B cell (primary cell): ENCODE results near the gene LDHAL6B. TPM values are rescaled to one million over a fixed set of nuclear protein-coding genes. Genes with fewer than 3 reads are reported as not detected.

Experiments used
- ATAC-seq: fragments of 200-7000 bp; cut with Tn5 transposase; one replicate; pipeline ENCODE4 v1.10.0; 2021; ENCODE audit warnings: low read depth, mild to moderate bottlenecking, moderate number of reproducible peaks, moderate library complexity
- CTCF ChIA-PET: fragments of 350-600 bp; sonication (Branson Sonifier 250); formaldehyde crosslinking; loops from one replicate; lab custom pipeline; 2021; ENCODE audit warnings: antibody characterized with exemption, inconsistent platforms; lab: Charles Lee
- POLR2A ChIA-PET: fragments of 350-600 bp; sonication (Branson Sonifier 250); formaldehyde crosslinking; loops from one replicate; lab custom pipeline; 2021; ENCODE audit warnings: antibody characterized with exemption; lab: Charles Lee
- DNase-seq: peaks from one replicate; pipeline ENCODE4 v3.0.0; 2013
- H2AFZ ChIP-seq: 2 replicates; pipeline ENCODE4 v1.6.1; 2012; ENCODE audit warnings: mild to moderate bottlenecking, low read depth, low read length; ENCODE audit not compliant: insufficient read depth, poor library complexity, severe bottlenecking
- H3K27ac ChIP-seq, 2 donors: 1 replicate in 1 of 2; 2 replicates in 1 of 2; pipeline ENCODE4 v1.5.1; 2012 to 2013; ENCODE audit warnings: low read length in 2 of 2, mild to moderate bottlenecking in 2 of 2, moderate library complexity in 1 of 2
- H3K27me3 ChIP-seq, 4 experiments: fragments of 200-600 bp in 1 of 4; sonication (generic) in 1 of 4; replicated peaks in 1 of 4; 1 replicate in 2 of 4; 2 replicates in 2 of 4; pipeline versions ENCODE4 v1.6.1 to v1.7.0; 2013 to 2016; ENCODE audit warnings: low read length in 3 of 4, mild to moderate bottlenecking in 2 of 4, mixed read lengths in 1 of 4, moderate library complexity in 1 of 4; ENCODE audit not compliant: insufficient read depth in 4 of 4, control insufficient read depth in 3 of 4; ENCODE audit errors: control extremely low read depth in 1 of 4
- H3K36me3 ChIP-seq, 2 experiments: replicated peaks in 1 of 2; 1 replicate in 1 of 2; 2 replicates in 1 of 2; pipeline versions ENCODE4 v1.6.1 to v1.7.1; 2013; ENCODE audit warnings: low read length in 1 of 2; ENCODE audit not compliant: insufficient read depth in 2 of 2, control insufficient read depth in 1 of 2; ENCODE audit errors: control extremely low read depth in 1 of 2, extremely low read depth in 1 of 2
- H3K4me1 ChIP-seq, 2 donors: fragments of 200-600 bp in 1 of 2; sonication (generic) in 1 of 2; 1 replicate in 1 of 2; 2 replicates in 1 of 2; pipeline versions ENCODE4 v1.5.1 to v1.6.1; 2013 to 2017; ENCODE audit warnings: low read length in 2 of 2; ENCODE audit not compliant: control insufficient read depth in 2 of 2, insufficient read depth in 2 of 2
- H3K4me2 ChIP-seq: replicated peaks from 2 replicates; pipeline ENCODE3; 2012; ENCODE audit warnings: mild to moderate bottlenecking, low read depth, low read length; ENCODE audit not compliant: poor library complexity, severe bottlenecking
- H3K4me3 ChIP-seq, 5 experiments: fragments of 200-600 bp in 1 of 5; sonication (generic) in 1 of 5; 1 replicate in 3 of 5; 2 replicates in 2 of 5; pipeline versions ENCODE4 v1.5.1 to v1.7.0; 2011 to 2016; ENCODE audit warnings: low read length in 4 of 5, mild to moderate bottlenecking in 4 of 5, low read depth in 2 of 5, control low read depth in 1 of 5, moderate library complexity in 1 of 5; ENCODE audit not compliant: insufficient read depth in 1 of 5; ENCODE audit errors: control extremely low read depth in 1 of 5, extremely low read depth in 1 of 5
- H3K79me2 ChIP-seq: fragments of 200-600 bp; sonication (generic); one replicate; pipeline ENCODE4 v1.6.0; 2016; ENCODE audit warnings: low read length; ENCODE audit not compliant: control insufficient read depth, insufficient read depth
- H3K9ac ChIP-seq: fragments of 200-600 bp; sonication (generic); 2 replicates; pipeline ENCODE4 v1.6.1; 2017; ENCODE audit warnings: mild to moderate bottlenecking, low read length, moderate library complexity
- H3K9me3 ChIP-seq, 3 donors: one replicate each; pipeline versions ENCODE4 v1.6.1 to v1.7.1; 2013; ENCODE audit warnings: low read length in 2 of 3; ENCODE audit not compliant: control insufficient read depth in 2 of 3, insufficient read depth in 1 of 3; ENCODE audit errors: control extremely low read depth in 1 of 3
- H4K20me1 ChIP-seq: 2 replicates; pipeline ENCODE4 v1.6.0; 2012; ENCODE audit warnings: mild to moderate bottlenecking, low read length; ENCODE audit not compliant: insufficient read depth, control insufficient read depth, poor library complexity, severe bottlenecking
- H3K27ac Mint-ChIP-seq: one replicate; pipeline ENCODE4 v1.8.0; 2021; ENCODE audit warnings: mixed read lengths
- H3K27me3 Mint-ChIP-seq: one replicate; pipeline ENCODE4 v1.8.0; 2021; ENCODE audit warnings: mixed read lengths
- H3K4me1 Mint-ChIP-seq: one replicate; pipeline ENCODE4 v1.8.0; 2021; ENCODE audit warnings: mixed read lengths
- H3K4me3 Mint-ChIP-seq: one replicate; pipeline ENCODE4 v1.8.0; 2021; ENCODE audit warnings: mixed read lengths
- H3K9me3 Mint-ChIP-seq: one replicate; pipeline ENCODE4 v1.8.0; 2022; ENCODE audit warnings: mixed read lengths; ENCODE audit not compliant: insufficient read depth
- EZH2 ChIP-seq: IDR thresholded peaks from 2 replicates; pipeline ENCODE4 v1.6.1; 2012; ENCODE audit warnings: borderline replicate concordance, low read depth, mild to moderate bottlenecking, moderate library complexity, low read length; ENCODE audit not compliant: insufficient read depth, poor library complexity, severe bottlenecking
- WGBS: methylation state at CpG from one replicate; pipeline ENCODE4 v1.1.5; 2013; ENCODE audit warnings: missing lambda C conversion rate; ENCODE audit not compliant: insufficient coverage; 5-methylcytosine and 5-hydroxymethylcytosine counted together
- intact Hi-C: fragments of 100-400 bp; cut with micrococcal nuclease; formaldehyde crosslinking; loops from one replicate; pipeline ENCODE4 v1.10.0; 2022
- polyA plus RNA-seq: library from polyadenylated mRNA; depleted of rRNA; stranded (reverse); fragments of >200 nt; gene quantifications from 2 replicates; pipeline ENCODE4 v1.2.3, GENCODE V29; 2012
- total RNA-seq, 2 donors: library from RNA; stranded (reverse); fragments of 120-200 nt in 1 of 2; gene quantifications; 1 replicate in 1 of 2; 2 replicates in 1 of 2; pipeline versions ENCODE4 v1.2.3 to v1.2.4, GENCODE V29; 2013 to 2022
- TF ChIP-seq, protein P1 (sequence below): fragments of 200-600 bp; IDR thresholded peaks from one replicate; pipeline ENCODE4 v1.8.0; 2022; ENCODE audit warnings: antibody characterized with exemption, mild to moderate bottlenecking

The LDHAL6B gene
- total and polyA plus RNA-seq, 2 donors (not counting 1 experiment from before 2014, with no cell fraction given): not detected

DNA sequence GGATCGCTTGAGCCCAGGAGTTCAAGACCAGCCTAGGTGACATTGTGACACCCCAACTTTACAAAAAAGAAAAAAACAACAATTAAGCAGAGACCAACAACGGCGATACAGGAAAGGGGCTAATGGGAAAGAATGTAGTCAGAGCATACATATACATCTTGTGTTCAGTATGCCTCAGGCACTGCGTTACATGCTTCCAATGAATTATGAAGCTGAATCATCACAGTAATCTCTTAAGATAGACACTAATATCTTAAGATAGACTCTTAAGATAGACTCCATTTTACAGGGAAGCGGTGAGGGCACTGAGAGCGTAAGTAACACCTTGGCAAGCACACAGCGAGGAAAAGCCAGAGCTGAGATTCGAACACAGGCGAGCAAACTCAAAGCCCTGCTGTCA lies 6.1 kb upstream of the LDHAL6B start:
- CTCF ChIA-PET: interaction anchor here (0.7 kb wide), 1 partner anchor 11 kb away, joined by 3 read pairs; no protein-coding TSS in a partner anchor
- H3K4me1 Mint-ChIP-seq: peaks cover 3% of the 10 kb centered on the region

DNA sequence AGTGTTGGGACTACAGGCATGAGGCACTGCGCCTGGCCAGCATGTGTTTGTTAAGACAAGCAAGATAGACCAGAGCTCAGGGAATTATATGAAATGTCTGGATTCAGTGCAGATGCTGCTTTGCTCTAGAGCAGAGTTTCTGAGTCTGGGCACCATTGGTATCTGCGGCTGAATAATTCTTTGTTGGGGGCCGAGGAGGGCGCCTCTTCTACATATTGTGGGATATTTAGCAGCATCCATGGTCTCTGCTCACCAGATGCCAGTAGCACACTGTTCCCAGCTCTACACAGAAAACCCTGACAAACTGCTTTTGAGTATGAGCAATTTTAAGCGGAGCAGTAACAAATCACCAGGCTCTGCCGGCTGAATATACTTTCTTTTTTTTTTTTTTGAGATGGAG lies 3.6 kb upstream of the LDHAL6B start:
- H3K27ac ChIP-seq: no peak overlapping the region
- intact Hi-C loops: no loop called here
- CTCF ChIA-PET: interaction anchor here (0.6 to 0.9 kb wide), 2 partner anchors 219 to 976 kb away, joined by 3 read pairs; no protein-coding TSS in a partner anchor
- DNase-seq: no peak
- H3K4me1 Mint-ChIP-seq: peaks cover 7% of the 10 kb centered on the region
- no peaks in the 10 kb centered on the region for H3K9me3 ChIP-seq
- ATAC-seq: no peak
- H4K20me1 ChIP-seq: no peaks in the 10 kb centered on the region
- H3K27me3 ChIP-seq: no peaks in the 10 kb centered on the region
- no peak overlapping the region for H3K27ac Mint-ChIP-seq
- peaks cover 1% of the 10 kb centered on the region for H3K79me2 ChIP-seq
- no peak overlapping the region for H2AFZ ChIP-seq
- no peak overlapping the region for H3K4me3 Mint-ChIP-seq
- no peak overlapping the region for H3K9ac ChIP-seq
- no peaks in the 10 kb centered on the region for H3K9me3 Mint-ChIP-seq
- H3K36me3 ChIP-seq: peaks cover 0 to 83% of the 10 kb centered on the region in 2 experiments
- H3K4me2 ChIP-seq: no peak overlapping the region
- no peak overlapping the region for H3K4me3 ChIP-seq
- H3K27me3 Mint-ChIP-seq: no peaks in the 10 kb centered on the region
- TF ChIP-seq, protein P1, sequence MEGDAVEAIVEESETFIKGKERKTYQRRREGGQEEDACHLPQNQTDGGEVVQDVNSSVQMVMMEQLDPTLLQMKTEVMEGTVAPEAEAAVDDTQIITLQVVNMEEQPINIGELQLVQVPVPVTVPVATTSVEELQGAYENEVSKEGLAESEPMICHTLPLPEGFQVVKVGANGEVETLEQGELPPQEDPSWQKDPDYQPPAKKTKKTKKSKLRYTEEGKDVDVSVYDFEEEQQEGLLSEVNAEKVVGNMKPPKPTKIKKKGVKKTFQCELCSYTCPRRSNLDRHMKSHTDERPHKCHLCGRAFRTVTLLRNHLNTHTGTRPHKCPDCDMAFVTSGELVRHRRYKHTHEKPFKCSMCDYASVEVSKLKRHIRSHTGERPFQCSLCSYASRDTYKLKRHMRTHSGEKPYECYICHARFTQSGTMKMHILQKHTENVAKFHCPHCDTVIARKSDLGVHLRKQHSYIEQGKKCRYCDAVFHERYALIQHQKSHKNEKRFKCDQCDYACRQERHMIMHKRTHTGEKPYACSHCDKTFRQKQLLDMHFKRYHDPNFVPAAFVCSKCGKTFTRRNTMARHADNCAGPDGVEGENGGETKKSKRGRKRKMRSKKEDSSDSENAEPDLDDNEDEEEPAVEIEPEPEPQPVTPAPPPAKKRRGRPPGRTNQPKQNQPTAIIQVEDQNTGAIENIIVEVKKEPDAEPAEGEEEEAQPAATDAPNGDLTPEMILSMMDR: no peak
- no peak for TF ChIP-seq EZH2
- peaks cover 0 to 5% of the 10 kb centered on the region in 2 donors for H3K4me1 ChIP-seq
- POLR2A ChIA-PET: interaction anchor here (1.1 kb wide), 1 partner anchor 32 kb away, joined by 5 read pairs; no protein-coding TSS in a partner anchor
- WGBS: 100% methylated on average over 1 of the region's 6 CpGs

More for the DNA sequence above, 6.1 kb upstream of the LDHAL6B start:
- H4K20me1 ChIP-seq: no peaks in the 10 kb centered on the region
- no peak overlapping the region for H3K9ac ChIP-seq
- WGBS: 100% methylated on average over 2 of the region's 9 CpGs
- H3K4me3 ChIP-seq: no peak overlapping the region
- no peaks in the 10 kb centered on the region for H3K9me3 ChIP-seq
- peaks cover 5% of the 10 kb centered on the region for H3K79me2 ChIP-seq
- Mint-ChIP-seq H3K9me3 (no peaks in the 10 kb centered on the region), H3K27me3 (no peaks in the 10 kb centered on the region), H3K4me3 (no peak overlapping the region), H3K27ac (no peak overlapping the region)
- no peak overlapping the region for H3K4me2 ChIP-seq
- no peaks in the 10 kb centered on the region for H3K27me3 ChIP-seq
- intact Hi-C loops: no loop called here
- DNase-seq (no peak), ATAC-seq (no peak)
- H3K36me3 ChIP-seq: peaks cover 0 to 67% of the 10 kb centered on the region in 2 experiments
- H2AFZ ChIP-seq: no peak overlapping the region
- POLR2A ChIA-PET: interaction anchor here (0.7 kb wide), 1 partner anchor 275 kb away, joined by 4 read pairs; no protein-coding TSS in a partner anchor
- no peak overlapping the region for H3K27ac ChIP-seq
- H3K4me1 ChIP-seq: no peaks in the 10 kb centered on the region
- no peak for TF ChIP-seq EZH2
- TF ChIP-seq, protein P1: no peak
